GM06990 (cell line): Measurements from ENCODE around the gene TMEM97.

Experiments
- DNase-seq: peaks from one replicate; pipeline ENCODE4 v3.0.0-alpha.2; 2011; ENCODE audit not compliant: insufficient read length; ENCODE audit errors: extremely low read depth
- H3K27me3 ChIP-seq: replicated peaks from 2 replicates; pipeline ENCODE4 v1.6.0; 2011; ENCODE audit warnings: low read length; ENCODE audit not compliant: control insufficient read depth, insufficient read depth
- H3K36me3 ChIP-seq: 2 replicates; pipeline ENCODE4 v1.5.1; 2011; ENCODE audit warnings: low read length; ENCODE audit not compliant: control insufficient read depth, insufficient read depth
- H3K4me3 ChIP-seq: replicated peaks from 2 replicates; pipeline ENCODE4 v1.5.1; 2011; ENCODE audit warnings: low read depth, mild to moderate bottlenecking, control low read depth, low read length
- CTCF ChIP-seq: IDR thresholded peaks from 2 replicates; pipeline ENCODE4 v1.5.1; 2011; ENCODE audit warnings: low read length, control low read depth, mild to moderate bottlenecking, inconsistent platforms; ENCODE audit not compliant: insufficient read depth, poor library complexity, severe bottlenecking

TMEM97 gene

GRCh38 chr17:28370035-28370743 is 51.2 kb downstream of the TMEM97 start, which contains the start of gene VTN:
Gene VTN (minus strand): TSS chr17:28370307. CDS start chr17:28370203, 104 bp downstream.
- DNase-seq = no peak
- Histone ChIP-seq H3K27me3 (no peaks in the 10 kb centered on the region), H3K36me3 (no peaks in the 10 kb centered on the region), H3K4me3 (peak within 1 kb of the TSS; percentile 86)
- TF ChIP-seq CTCF = no peak

GRCh38 chr17:28370744-28371103 is 51.7 kb downstream of the TMEM97 start:
- Histone ChIP-seq H3K4me3 (no peak overlapping the region; the same call in 1 of the 2 replicates), H3K27me3 (no peaks in the 10 kb centered on the region), H3K36me3 (no peaks in the 10 kb centered on the region)
- DNase-seq = no peak
- no peak for TF ChIP-seq CTCF

- Histone ChIP-seq H3K36me3 (no peaks in the 10 kb centered on the region), H3K27me3 (no peaks in the 10 kb centered on the region), H3K4me3 (peak within 1 kb of the TSS; percentile 86)
- peak; percentile 91 for DNase-seq
- TF ChIP-seq CTCF = no peak
Observed at GRCh38 chr17:28371245-28372202, 52.5 kb downstream of the TMEM97 start, which contains the start of gene SARM1. Gene SARM1 (plus strand): TSS chr17:28371694. CDS start chr17:28372033, 339 bp downstream.

GRCh38 chr17:28372203-28372944 is 53.4 kb downstream of the TMEM97 start:
- peak overlapping the region; percentile 86 for H3K4me3 ChIP-seq

More at GRCh38 chr17:28372203-28372944, 53.4 kb downstream of the TMEM97 start:
- H3K36me3 ChIP-seq = no peaks in the 10 kb centered on the region
- no peak for TF ChIP-seq CTCF
- DNase-seq = peak; percentile 64
- no peaks in the 10 kb centered on the region for H3K27me3 ChIP-seq
